Esophagus mucosa (tissue), 1 donor: ENCODE data around the gene USP47. TPM values are rescaled to one million over a fixed set of nuclear protein-coding genes. Genes with fewer than 3 reads are reported as not detected.
A peak's percentile ranks its signal among the peaks of the same experiment; 100 is the strongest.
"Not testable (repeated sequence)": the region's sequence is repeated elsewhere in the genome, so short reads cannot be mapped to it uniquely, and the experiment has no call there.

Experiments
- ATAC-seq: fragments of 200-7000 bp; cut with Tn5 transposase; one replicate; pipeline ENCODE4 v1.9.1; 2020
- total RNA-seq: library from RNA; stranded (reverse); gene quantifications from one replicate; pipeline ENCODE4 v1.2.4, GENCODE V29; 2023
- donor health status: DM: yes; HTN: yes; CAD: no.

The USP47 gene
- total RNA-seq, 1 donor from 2014 or later, result 26.2 TPM

DNA sequence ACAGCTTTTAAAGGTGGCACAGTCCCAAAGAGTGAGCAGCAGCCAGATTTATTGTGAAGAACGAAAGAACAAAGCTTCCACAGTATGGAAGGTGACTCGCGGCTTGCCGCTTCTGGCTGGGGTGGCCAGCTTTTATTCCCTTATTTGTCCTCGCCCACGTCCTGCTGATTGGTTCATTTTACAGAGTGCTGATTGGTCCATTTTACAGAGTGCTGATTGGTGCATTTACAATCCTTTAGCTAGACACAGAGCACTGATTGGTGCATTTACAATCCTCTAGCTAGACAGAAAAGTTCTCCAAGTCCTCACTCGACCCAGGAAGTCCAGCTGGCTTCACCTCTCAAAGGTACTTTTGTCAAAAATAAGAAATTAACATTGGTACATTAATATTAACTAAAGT is 10.4 kb upstream of the USP47 start:
- ATAC-seq, result not testable (repeated sequence)

DNA sequence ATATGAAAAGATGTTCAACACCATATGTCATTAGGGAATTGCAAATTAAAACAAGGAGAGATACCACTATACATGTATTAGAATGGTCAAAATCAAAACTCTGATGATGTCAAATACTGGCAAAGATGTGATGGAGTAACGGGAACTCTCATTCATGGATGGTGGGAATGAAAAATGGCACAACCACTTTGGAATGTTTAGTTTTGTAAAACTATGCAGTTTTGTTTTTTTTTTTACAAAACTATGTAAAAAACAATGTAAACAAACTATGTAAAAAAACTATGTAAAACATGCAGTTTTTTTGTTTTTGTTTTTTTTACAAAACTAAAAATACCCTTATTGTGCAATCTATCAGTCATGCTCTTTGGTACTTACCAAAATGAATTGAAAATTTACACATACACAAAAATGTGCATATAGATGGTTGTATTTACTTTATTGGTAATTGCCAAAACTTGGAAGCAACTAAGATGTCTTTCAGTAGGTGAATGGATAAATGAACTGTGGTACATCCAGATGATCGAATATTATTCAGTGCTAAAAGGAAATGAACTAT is 5.0 kb upstream of the USP47 start:
- ATAC-seq, result no peak

DNA sequence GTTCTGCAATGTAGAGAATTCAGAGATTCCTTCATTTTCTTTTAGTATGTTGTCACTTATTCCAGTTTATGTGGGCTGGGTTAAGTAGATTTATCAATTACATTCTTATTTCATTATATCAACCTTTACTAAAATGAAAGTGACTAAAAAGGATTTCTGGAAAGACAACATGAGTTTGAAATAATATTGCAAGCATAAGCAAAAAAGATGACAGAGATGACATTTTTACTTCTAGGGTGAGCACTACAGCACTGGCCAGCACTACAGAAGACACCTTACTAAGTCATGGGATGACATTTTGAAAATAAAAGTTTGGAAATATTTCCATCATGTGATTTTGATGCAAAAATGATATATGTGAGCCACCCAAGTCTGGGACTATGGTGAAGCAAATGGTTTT is 2.1 kb upstream of the USP47 start:
- no peak for ATAC-seq

DNA sequence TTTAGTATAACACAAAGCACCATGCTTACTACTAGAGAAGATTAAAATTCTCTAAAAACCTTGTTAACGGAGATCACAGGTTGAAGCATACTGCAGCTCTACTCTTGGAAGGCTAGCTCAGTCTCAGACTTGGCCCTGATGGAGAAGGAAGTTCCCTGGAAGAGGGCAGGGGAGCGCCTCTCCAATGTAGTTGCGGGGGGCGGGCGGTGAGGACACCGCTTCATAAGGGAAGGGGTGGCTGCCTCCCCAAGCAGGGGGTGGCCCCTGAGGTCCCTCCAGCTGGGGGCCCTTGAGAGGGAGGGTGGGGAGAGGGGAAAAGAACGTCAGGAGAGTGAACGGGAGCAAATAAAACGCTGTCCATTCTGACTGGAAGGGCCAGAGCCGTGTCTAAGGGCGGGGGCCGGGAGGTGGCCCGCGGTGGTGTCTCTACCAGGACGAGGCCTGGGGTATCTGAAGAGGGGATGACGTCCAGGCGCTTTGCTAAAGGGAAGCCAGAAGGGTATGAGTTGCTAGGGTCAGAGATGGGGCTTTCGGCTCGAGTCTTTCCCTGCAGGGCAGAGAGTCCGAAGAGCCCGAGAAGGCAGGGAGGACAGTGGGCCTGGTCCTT is 553 bp upstream of the USP47 start:
- ATAC-seq, result peak; percentile 45

DNA sequence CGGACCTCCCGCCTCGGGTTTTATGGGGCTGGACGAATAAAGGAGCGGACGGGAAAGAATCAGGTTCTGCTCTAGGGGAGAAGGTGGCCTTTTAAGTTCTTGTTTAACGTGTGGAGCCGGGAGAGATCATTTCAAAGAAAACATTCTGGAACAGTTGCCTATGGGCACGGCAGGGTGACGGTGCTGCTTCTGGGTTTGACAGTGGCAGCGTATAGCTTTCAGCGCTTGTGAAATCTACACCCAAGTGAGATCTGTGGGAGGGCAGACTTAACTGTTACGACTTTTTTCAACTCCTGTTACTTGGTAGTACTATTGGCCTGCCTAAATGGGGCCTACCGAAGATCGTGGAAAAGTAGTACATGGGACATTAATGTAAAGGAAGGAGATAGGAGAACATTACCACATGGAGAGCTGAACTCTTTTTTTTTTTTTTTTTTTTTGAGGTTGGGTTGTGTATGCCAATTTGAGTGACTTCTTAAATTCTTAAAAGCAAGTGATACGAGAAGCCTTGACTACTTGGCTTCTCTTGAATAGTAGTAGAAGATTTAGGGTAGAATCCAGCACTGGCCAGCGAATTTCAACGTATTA is 743 bp downstream of the USP47 start:
- peak; percentile 80 for ATAC-seq

DNA sequence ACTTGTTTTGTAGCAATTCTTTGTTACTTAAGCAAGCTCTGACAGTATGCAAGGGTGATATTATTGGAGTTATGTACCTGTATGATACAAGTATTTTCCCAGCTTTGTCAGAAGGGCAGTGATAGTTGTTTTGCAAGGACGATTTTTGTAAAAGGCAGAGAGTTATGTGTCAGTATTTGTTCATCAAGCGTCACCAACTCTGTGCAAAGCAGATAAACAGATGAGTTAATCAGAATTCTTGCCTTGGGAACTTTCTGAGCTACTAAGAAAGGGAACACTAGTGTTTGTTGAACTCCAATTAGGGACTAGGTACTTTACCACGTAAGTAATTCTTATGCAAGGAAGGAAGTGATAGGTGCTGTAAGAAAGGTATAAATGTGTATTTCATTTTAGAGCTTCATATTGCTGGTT is 1.4 kb downstream of the USP47 start:
- peak; percentile 44 for ATAC-seq

DNA sequence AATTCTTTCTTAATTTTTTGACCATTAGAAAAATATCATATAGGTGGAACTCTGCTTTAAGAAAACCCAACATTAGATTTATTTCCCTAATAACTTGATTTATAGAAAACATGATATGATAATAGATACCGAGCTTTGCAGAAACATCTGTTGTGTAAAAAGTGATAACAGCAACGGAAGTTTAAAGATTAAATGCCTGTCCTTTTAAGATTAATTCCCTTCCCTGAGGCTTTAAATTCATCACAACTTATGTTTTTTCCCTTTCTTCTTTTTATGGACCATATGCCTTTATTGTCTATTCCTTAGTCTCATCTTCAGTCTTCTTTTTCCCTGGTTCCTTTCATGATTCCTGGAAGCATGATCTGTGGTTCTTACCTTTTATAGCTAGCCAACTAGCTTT is 1.9 kb downstream of the USP47 start:
- ATAC-seq, result no peak

DNA sequence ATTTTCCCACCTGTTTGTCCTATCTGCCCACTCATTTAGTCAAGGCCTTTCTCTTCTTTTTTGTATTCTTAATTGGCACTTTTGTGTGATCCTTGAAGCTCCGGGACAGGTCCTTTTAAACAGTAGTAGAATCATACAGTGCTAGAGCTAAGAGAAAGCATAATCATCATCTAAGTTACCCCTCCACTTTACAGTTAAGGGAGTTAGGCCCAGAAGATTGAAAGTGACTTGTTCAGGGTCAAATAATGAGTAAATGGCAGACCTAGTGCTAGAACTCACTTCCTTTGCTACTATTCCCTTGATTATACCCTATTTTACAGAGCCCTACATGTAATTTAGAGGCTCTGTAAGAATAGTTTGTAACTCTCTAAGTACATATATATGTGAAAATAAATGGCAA is 2.5 kb downstream of the USP47 start:
- no peak for ATAC-seq

DNA sequence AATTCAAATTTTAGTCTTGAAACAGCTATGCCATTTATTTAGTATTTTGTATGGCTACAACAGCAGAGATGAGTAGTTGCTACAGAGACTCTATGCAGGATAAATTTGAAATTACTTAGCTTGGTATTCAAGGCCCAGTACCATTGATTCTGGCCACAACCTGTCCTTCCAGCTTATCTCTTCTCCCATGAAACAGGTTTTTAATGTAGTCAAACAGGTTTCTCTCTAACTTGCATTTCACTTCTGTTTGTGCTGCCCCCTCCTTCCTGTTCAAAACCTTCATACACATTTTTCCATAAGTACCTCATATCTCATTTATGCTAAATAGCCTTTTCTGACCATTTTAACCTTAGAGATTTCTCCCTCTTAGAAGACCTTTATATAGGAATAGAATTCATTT is 3.3 kb downstream of the USP47 start:
- peak; percentile 13 for ATAC-seq

DNA sequence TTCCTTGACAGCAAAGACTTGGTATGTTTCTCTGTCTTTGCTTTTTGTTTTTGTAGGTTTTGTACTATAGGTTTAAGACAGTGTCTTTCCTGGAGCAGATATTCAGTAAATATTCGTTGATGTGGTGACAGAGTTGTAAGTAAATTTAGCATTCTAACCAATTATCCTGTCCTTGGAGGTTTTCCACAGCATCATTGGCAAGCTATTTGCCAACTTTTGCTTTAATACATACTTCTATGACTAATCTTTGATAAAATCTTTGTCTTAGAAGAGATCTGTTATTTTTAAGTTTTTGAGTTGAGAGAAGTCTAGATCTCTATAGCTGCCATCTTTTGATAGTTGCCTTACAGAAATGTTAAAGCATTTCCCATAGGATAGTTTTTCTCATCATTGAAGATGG is 3.8 kb downstream of the USP47 start:
- no peak for ATAC-seq

DNA sequence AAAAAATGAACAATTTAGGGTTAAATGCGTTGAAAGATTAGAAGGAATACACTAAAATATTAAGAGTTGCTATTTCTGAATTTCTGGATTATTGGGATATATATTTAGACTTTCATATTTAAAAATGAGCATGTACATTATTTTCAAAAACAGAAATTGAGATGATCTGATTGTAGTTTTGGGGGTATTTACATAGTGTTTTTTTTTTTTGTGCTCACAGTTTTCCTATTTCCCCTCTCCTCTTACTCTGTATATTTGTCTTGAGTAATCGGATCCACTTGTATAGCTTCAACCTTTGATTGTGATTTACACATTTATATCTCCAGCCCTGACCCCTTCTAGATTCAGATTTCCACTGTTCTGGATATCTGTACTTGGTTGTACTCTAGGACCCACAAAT is 5.3 kb downstream of the USP47 start:
- no peak for ATAC-seq

DNA sequence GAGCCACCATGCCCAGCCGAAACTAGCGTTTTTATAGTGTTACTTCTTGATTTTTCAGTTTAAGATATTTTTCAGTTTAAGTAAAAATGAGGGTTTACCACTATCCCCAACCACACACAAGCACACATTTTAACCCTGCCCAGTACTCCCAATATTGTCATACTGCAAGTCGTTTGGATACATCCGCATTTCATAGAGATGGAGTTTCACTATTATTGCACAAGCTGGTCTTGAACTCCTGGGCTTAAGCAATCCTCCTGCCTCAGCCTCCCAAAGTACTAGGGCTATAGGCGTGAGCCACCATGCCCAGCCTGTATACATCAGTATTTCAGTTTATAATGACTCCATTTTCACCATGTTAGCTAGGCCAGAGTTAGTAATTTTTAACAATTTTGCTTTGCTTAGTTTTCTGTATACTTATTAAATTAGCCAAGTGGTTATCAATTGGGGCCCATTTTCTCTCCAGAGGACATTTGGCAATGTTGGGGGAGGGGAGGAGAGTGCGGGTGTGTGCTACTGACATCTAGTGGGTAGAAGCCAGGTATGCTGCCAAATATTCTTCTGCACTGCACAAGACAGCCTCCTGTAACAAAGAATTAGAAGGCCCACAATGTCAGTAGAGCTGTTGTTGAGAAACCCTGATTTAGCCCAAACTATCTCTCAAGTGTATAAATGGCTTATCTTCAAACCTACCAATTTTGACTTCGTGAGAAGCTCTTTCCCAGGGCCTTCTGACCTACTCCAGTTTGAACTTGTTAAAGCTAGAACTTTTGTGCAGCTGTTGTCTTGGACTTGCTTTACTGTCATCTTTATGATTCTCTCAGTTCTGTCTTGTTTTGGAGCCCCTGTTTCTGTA is 7.3 kb downstream of the USP47 start:
- peak; percentile 89 for ATAC-seq

DNA sequence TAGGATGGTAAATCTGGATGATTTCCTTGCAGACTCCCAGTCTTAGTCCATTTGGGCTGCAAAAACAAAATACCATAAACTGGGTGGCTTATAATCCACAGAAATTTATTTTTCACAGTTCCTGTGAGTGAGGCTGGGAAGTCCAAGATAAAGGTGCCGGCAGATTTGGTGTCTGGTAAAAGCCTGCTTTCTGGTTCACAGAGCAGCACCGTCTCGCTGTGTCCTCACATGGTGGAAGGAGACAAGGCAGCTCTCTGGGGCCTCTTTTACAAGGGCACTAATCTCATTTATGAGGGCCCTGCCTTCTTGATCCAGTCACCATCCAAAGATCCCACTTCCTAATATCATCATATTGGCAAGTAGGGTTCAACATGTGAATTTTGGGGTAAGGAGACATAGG is 8.9 kb downstream of the USP47 start:
- no peak for ATAC-seq

DNA sequence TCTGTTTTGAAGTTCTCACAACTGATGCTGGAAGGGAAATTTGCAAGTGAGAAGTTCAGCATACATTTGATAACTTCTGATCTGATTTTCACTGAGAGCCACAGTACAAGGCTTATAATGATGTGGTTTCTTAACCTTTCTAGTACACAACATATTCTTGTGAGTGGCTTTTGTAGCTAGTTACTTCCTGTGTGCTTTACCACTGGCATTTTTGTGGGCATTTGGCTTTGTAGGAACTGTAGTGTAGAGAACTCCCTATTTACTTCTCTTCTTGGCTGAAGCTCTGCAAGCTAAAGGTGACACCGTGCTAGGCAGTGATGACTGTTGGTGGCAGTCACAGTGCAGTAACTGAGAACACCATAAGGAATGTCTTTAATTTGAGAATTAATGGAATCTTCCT is 14.9 kb downstream of the USP47 start:
- ATAC-seq, result no peak

DNA sequence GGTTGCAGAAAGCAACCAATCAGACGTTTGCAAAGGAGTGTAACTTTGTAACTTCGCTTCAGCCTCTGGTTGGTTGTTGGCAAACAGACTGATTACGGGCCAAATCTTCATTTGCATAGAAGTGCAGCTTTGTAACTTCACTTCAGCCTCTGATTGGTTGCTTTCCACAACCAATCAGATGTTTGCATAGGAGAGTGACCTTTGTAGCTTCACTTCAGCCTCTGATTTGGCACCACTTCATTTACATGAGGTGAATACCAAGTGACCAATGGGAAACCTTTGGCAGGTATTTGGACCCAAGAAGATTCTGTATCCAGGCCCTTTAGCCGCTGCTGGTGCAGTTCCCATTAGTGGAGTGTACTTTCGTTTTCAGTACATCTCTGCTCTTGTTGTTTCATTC is 16.0 kb downstream of the USP47 start:
- no peak for ATAC-seq

DNA sequence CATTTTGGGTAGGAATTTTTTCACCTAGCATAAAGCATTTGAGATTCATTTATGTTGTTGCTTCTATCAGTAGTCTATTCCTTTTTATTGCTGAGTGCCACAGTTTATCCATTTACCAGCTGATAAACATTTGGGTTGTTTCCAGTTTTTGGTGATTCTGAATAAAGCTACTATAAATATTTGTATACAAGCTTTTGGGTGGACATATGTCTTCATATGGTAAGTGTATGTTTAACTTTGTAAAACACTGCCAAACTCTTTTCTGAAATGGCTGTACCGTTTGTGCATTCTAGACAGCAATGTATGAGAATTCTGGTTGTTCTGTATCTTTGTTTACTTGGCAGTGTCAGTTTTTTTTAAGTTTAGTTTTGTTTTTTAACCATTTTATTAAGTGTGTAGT is 16.9 kb downstream of the USP47 start:
- ATAC-seq, result no peak

DNA sequence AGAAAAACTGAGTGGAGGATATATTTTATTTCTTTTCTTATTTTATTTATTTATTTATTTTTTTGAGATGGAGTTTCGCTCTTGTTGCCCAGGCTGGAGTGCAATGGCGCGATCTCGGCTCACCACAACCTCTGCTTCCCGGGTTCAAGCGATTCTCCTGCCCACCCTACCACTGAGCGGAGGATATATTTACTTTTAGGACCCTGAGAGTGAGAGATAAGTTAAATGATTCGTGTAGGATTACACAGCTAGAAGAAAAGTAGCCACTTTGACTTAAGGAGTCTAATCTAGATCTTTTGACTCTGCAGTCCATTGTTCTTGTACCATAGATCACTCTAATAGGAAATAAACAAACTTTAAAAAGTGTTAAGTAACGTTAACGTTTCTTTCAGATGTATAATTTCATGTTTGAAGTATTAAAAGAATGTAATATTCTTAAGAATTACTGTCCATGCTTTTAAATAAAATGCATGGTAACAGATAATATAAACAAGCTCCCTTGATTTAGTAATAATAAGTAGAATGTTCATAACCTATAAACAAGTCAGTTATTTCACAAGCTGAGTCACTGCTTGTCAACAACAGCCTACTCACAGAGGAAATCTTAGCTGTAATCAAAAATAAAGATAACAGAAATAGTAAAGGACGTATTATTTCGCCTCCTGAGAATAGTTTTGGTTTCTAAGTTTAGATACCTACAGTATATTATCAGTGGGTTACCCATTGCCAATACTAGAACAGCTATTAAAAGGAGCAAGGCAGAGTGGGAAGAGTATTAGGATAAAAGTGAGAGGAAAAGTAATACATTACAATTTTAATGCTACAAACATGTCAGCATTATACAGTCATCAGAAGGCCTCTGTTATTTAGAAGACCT is 18.6 kb downstream of the USP47 start:
- no peak for ATAC-seq

DNA sequence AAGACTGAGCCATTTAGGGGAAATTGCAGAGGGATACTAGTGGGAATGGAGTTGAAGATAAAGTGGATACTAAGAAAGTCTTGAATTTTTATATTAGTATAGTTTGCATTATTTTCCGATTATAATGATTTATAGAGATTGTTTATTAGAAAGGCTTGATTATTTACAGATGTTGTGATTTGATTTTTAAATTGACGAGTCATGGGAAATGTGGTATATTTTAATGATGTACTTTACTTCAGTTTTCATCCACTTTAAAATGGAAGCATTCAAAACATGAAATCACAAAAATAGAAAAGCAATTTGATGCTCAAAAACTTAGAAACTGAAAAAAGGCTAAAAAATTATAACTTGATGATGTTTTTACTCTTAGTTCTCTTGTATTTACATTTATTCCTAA is 21.2 kb downstream of the USP47 start:
- ATAC-seq, result no peak

DNA sequence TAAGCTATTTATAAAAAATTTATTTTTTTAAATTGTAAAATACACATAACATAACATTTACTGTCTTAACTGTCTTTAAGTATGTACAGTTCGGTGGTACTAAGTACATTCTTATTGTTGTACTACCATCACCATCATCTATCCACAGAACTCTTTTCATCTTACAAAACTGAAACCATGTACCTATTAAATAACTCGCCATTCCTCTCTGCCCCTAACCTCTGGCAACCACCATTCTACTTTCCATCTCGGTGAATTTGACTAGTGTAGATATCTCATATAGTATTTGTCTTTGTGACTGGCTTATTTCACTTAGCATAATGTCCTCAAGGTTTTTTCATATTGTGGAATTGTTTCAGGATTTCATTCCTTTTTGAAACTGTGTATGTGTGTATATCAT is 22.6 kb downstream of the USP47 start:
- no peak for ATAC-seq

DNA sequence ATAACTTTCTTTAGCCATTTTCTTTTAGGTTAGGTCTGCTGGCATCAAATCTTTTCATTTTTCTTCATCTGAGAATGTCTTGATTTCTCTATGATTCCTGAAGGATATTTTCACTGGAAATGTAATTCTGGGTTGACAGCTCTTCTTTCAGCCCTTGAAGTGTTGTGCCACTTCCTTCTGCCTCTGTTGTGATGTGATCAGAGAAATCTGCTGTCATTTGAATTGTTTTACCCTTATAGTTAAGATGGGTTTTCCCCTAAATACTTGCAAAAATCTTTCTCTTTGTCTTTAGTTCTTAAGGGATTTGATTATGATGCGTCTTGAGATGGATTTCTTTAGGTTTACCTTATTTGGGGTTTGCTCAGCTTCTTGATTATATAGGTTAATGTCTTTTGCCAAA is 23.0 kb downstream of the USP47 start:
- no peak for ATAC-seq

DNA sequence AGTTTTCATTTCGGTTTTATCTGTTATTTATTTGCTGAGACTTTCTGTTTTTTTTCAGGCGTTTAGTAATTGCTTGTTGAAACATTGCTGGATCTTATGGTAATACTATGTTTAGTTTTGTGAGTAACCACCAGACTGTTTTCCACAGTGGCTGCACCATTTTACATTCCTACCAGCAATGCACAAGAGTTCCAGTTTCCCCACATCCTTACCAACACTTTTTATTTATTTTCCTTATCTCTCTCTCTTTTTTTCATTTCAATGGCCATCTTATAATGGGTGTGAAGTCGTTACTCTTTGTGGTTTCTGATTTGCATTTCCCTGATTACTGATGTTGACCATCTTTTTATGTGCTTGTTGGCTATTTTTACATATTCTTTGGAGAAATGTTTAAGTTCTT is 23.7 kb downstream of the USP47 start:
- ATAC-seq, result no peak

DNA sequence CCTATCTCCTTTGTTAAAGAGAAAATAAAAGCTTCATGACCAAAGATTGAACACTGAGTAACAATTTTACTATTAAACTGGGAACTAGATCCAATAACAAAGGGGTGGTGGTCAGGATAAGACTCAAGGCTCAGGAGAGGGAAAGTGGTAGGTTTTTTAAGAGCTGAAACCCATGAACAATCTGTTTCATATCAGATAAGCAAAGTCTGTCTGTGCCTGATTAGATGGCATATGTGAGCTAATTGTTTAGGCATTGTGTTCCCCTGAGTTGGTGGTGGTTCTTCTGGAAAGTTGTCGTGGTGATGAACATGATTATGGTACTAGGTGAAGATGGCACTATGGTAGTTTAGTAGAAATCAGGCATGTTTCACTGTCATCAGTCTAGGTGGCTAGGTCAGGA is 24.4 kb downstream of the USP47 start:
- ATAC-seq, result no peak

DNA sequence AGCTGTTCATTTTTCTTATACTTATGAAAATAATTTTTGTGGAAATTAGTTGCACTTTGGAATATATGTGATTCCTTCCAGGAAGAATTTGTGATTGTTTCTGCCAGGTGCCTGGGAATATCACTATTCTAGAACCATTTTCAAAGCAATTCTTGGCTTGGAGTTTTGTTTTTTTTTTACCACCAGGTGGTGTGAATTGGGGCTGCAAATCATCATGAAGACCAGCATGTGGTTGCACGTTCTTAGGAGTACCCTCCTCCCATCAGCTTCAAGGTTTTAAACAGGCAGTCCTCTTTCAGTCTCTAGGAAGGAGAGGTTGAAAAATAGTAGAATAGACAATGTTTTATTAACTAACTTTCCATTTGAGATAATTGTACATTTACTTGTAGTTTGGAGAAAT is 25.9 kb downstream of the USP47 start:
- ATAC-seq, result no peak
